Activated naive CD4-positive, alpha-beta T cell treated with Interleukin-2 at 50 U/mL for 16 hours (primary cell): Measurements from ENCODE around the gene KCNMB1.

Source experiments
- DNase-seq: peaks from one replicate; pipeline ENCODE4 v3.0.0-alpha.2; 2020

The KCNMB1 gene

GRCh38 chr5:170338291-170338690, 50.9 kb downstream of the KCNMB1 start:
- no peak for DNase-seq

GRCh38 chr5:170337045-170337733, 52.0 kb downstream of the KCNMB1 start:
- DNase-seq: no peak

GRCh38 chr5:170336065-170336464, 53.1 kb downstream of the KCNMB1 start:
- DNase-seq: no peak

GRCh38 chr5:170334626-170335025, 54.5 kb downstream of the KCNMB1 start:
- DNase-seq: peak; percentile 31

GRCh38 chr5:170333161-170333910, 55.8 kb downstream of the KCNMB1 start:
- DNase-seq: peak; percentile 71

- DNase-seq: no peak
These were observed 57.1 kb downstream of the KCNMB1 start for GRCh38 chr5:170332058-170332457.

GRCh38 chr5:170330568-170331054, 58.6 kb downstream of the KCNMB1 start:
- peak; percentile 32 for DNase-seq

GRCh38 chr5:170329524-170329923, 59.6 kb downstream of the KCNMB1 start:
- no peak for DNase-seq

- no peak for DNase-seq
These were observed 61.3 kb downstream of the KCNMB1 start for GRCh38 chr5:170327829-170328228.

- DNase-seq: no peak
These were observed 62.0 kb downstream of the KCNMB1 start for GRCh38 chr5:170327168-170327567.
